HepG2 (cell line): ENCODE measurements around the gene LDB3. TPM values are rescaled to one million over a fixed set of nuclear protein-coding genes. Genes with fewer than 3 reads are reported as not detected.

Experiments used
- CREBL2 ChIP-seq: sonication (generic); formaldehyde crosslinking; IDR thresholded peaks from 2 replicates; pipeline ENCODE4 v1.8.1; 2023; ENCODE audit warnings: missing genetic modification reagents, mild to moderate bottlenecking, borderline replicate concordance
- FOSL2 ChIP-seq: sonication (generic); formaldehyde crosslinking; IDR thresholded peaks from 2 replicates; pipeline ENCODE4 v1.4.0; 2020; ENCODE audit warnings: missing genetic modification reagents
- GATAD2A ChIP-seq: IDR thresholded peaks from 2 replicates; pipeline ENCODE4 v1.6.1; 2016
- NRL ChIP-seq: sonication (generic); formaldehyde crosslinking; IDR thresholded peaks from 2 replicates; pipeline ENCODE4 v1.5.0; 2020; ENCODE audit warnings: missing genetic modification reagents, mild to moderate bottlenecking, moderate library complexity, borderline replicate concordance
- POLR2G ChIP-seq: fragments of 200-400 bp; formaldehyde crosslinking; IDR thresholded peaks from 2 replicates; pipeline ENCODE4 v1.6.1; 2018; ENCODE audit warnings: mild to moderate bottlenecking, low read depth, low read length, moderate library complexity
- SNAPC4 ChIP-seq: sonication (generic); formaldehyde crosslinking; IDR thresholded peaks from 2 replicates; pipeline ENCODE4 v1.4.0; 2020; ENCODE audit warnings: mild to moderate bottlenecking, missing genetic modification reagents
- SP4 ChIP-seq: sonication (generic); formaldehyde crosslinking; IDR thresholded peaks from 2 replicates; pipeline ENCODE4 v1.8.1; 2023; ENCODE audit warnings: mild to moderate bottlenecking, missing genetic modification reagents
- SPEN ChIP-seq: sonication (generic); formaldehyde crosslinking; IDR thresholded peaks from 2 replicates; pipeline ENCODE4 v1.5.1; 2020; ENCODE audit warnings: low read depth, mild to moderate bottlenecking, missing genetic modification reagents
- TAF15 ChIP-seq: fragments of 200-400 bp; formaldehyde crosslinking; IDR thresholded peaks from one replicate; pipeline ENCODE4 v1.6.1; 2018; ENCODE audit warnings: mild to moderate bottlenecking, low read depth, low read length; ENCODE audit not compliant: poor library complexity, severe bottlenecking
- ZFP1 ChIP-seq: IDR thresholded peaks from 2 replicates; pipeline ENCODE4 v1.6.1; 2016
- ZNF441 ChIP-seq: sonication (generic); formaldehyde crosslinking; IDR thresholded peaks from 2 replicates; pipeline ENCODE4 v1.7.0; 2021; ENCODE audit warnings: missing genetic modification reagents, borderline replicate concordance
- ZNF547 ChIP-seq: sonication (generic); formaldehyde crosslinking; IDR thresholded peaks from 2 replicates; pipeline ENCODE4 v1.5.1; 2020; ENCODE audit warnings: mild to moderate bottlenecking, missing genetic modification reagents
- ZNF572 ChIP-seq: sonication (generic); formaldehyde crosslinking; IDR thresholded peaks from 2 replicates; pipeline ENCODE4 v1.5.1; 2020; ENCODE audit warnings: mild to moderate bottlenecking, missing genetic modification reagents
- ZNF687 ChIP-seq: sonication (generic); formaldehyde crosslinking; IDR thresholded peaks from 2 replicates; pipeline ENCODE4 v1.5.1; 2020; ENCODE audit warnings: mild to moderate bottlenecking, missing genetic modification reagents, moderate library complexity
- ZNF777 ChIP-seq: sonication (generic); formaldehyde crosslinking; IDR thresholded peaks from 2 replicates; pipeline ENCODE4 v1.4.0; 2020; ENCODE audit warnings: missing genetic modification reagents
- ZNF800 ChIP-seq: sonication (generic); formaldehyde crosslinking; IDR thresholded peaks from 2 replicates; pipeline ENCODE4 v1.4.0; 2020; ENCODE audit warnings: missing genetic modification reagents
- polyA plus RNA-seq, 8 experiments: library from polyadenylated mRNA; depleted of rRNA in 3 of 8; stranded (reverse) in 7 of 8; unstranded in 1 of 8; fragments of >200 nt; fragmentation: Illumina TruSeq in 4 of 8; extraction: Trizol in 4 of 8; gene quantifications; 2 replicates each; pipeline versions ENCODE4 v1.2.1 to v1.2.3, GENCODE V29; 2011 to 2016; ENCODE audit warnings: low read depth in 4 of 8, missing spikeins in 1 of 8, mixed read lengths in 1 of 8; ENCODE audit not compliant: insufficient read depth in 1 of 8
- total RNA-seq, 5 experiments: library from RNA; depleted of rRNA; stranded (reverse); fragments of >200 nt; fragmentation: Illumina TruSeq; extraction: Trizol; gene quantifications; 2 replicates each; pipeline ENCODE4 v1.2.3, GENCODE V29; 2016; ENCODE audit warnings: low read depth in 1 of 5

LDB3 gene
- total and polyA plus RNA-seq, 2 of the 13 experiments (the other 11 are each of a cell fraction or from before 2014, with no cell fraction given), result not detected

- TF ChIP-seq TAF15, result peak; percentile 53
- TF ChIP-seq SPEN (CRISPR knock-in tag), result peak; percentile 35; the same call in 1 of the 2 replicates
- peak; percentile 74; the same call in 1 of the 2 replicates for TF ChIP-seq NRL (CRISPR knock-in tag)
- TF ChIP-seq CREBL2 (CRISPR knock-in tag), result 0 out of 2 replicates have a peak, but pooled peaks have one; percentile 28
- TF ChIP-seq FOSL2 (CRISPR knock-in tag), result peak; percentile 36; the same call in 1 of the 2 replicates
- no peak for TF ChIP-seq ZNF572 (CRISPR knock-in tag)
- peak; percentile 90 for TF ChIP-seq ZNF547 (CRISPR knock-in tag)
- peak; percentile 83 for TF ChIP-seq POLR2G
- 0 out of 2 replicates have a peak, but pooled peaks have one; percentile 45 for TF ChIP-seq GATAD2A (CRISPR knock-in tag)
- no peak for TF ChIP-seq ZNF441
- TF ChIP-seq ZFP1 (CRISPR knock-in tag), result peak; percentile 27; the same call in 1 of the 2 replicates
- TF ChIP-seq SNAPC4 (CRISPR knock-in tag), result no peak
- TF ChIP-seq SP4 (CRISPR knock-in tag), result 0 out of 2 replicates have a peak, but pooled peaks have one; percentile 23
- peak; percentile 81 for TF ChIP-seq ZNF777 (CRISPR knock-in tag)
- peak; percentile 83 for TF ChIP-seq ZNF687
- peak; percentile 52 for TF ChIP-seq ZNF800 (CRISPR knock-in tag)
These were observed 87.6 kb downstream of the LDB3 start (continued) for GRCh38 chr10:86755740-86756510.
